ENCODE measurements around the gene EVA1A. TPM values are rescaled to one million over a fixed set of nuclear protein-coding genes. Genes with fewer than 3 reads are reported as not detected.

Gene EVA1A
- total RNA-seq, 2 donors from 2014 or later: 1.2 to 1.8 TPM

DNA sequence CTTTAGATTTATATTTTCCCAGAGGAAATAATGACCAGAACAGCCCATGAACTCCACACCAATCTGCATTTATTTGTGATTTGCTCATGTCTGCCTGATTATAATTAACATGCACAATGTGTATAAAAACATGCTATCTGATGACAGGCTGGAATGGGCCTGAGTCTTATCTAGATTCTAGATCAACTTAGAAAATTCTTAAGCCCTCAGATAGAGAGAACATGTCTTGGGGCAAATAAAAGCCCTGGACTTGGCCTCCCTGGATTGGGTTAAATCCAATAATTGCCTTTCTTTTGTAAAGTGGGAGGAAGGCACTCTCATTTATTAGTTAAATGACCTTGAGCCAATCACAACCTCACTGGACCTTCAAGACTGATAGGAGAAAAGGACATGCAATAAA, 61.8 kb downstream of the EVA1A start:
- H3K4me3 ChIP-seq (ENCODE audit: low read length): no peak overlapping the region
- Mint-ChIP-seq H3K27ac (no peak overlapping the region), H3K9me3 (no peaks in the 10 kb centered on the region), H3K27me3 (ENCODE audit: insufficient read depth) (peaks cover 2% of the 10 kb centered on the region), H3K4me1 (peaks cover 25% of the 10 kb centered on the region), H3K36me3 (ENCODE audit: low read depth) (no peaks in the 10 kb centered on the region), H3K4me3 (no peak overlapping the region)
- H3K27me3 ChIP-seq (ENCODE audit: control insufficient read depth, insufficient read depth, low read length, poor library complexity, severe bottlenecking): peaks cover 9% of the 10 kb centered on the region
- no peaks in the 10 kb centered on the region for H3K36me3 ChIP-seq (ENCODE audit: control insufficient read depth, insufficient read depth, low read length)
- H3K9me3 ChIP-seq (ENCODE audit: control insufficient read depth, low read length): no peaks in the 10 kb centered on the region
- no peak overlapping the region for H3K27ac ChIP-seq (ENCODE audit: low read depth, low read length)
- no peak overlapping the region for H3K9ac ChIP-seq (ENCODE audit: extremely low read depth, low read length, poor library complexity, severe bottlenecking)
- TF ChIP-seq, protein P1, sequence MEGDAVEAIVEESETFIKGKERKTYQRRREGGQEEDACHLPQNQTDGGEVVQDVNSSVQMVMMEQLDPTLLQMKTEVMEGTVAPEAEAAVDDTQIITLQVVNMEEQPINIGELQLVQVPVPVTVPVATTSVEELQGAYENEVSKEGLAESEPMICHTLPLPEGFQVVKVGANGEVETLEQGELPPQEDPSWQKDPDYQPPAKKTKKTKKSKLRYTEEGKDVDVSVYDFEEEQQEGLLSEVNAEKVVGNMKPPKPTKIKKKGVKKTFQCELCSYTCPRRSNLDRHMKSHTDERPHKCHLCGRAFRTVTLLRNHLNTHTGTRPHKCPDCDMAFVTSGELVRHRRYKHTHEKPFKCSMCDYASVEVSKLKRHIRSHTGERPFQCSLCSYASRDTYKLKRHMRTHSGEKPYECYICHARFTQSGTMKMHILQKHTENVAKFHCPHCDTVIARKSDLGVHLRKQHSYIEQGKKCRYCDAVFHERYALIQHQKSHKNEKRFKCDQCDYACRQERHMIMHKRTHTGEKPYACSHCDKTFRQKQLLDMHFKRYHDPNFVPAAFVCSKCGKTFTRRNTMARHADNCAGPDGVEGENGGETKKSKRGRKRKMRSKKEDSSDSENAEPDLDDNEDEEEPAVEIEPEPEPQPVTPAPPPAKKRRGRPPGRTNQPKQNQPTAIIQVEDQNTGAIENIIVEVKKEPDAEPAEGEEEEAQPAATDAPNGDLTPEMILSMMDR (conservative IDR thresholded peaks at IDR 0.05): no peak
- H3K4me1 ChIP-seq (ENCODE audit: control insufficient read depth, insufficient read depth, low read length): no peaks in the 10 kb centered on the region
- no peak for DNase-seq

DNA sequence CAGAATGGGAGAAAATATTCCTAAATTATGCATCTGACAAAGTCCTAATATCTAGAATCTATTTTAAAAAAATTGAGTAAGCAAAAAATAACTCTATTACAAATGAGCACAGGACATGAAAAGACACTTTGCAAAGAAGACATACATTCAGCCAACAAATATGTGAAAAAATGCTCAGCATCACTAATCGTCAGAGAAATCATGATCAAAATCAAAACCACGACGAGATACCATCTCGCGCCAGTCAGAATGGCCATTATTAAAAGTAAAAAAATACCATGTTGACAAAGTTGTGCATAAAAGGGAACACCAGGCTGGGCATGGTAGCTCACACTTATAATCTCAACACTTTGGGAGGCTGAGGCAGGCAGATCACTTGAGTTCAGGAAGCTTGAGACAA, 63.5 kb downstream of the EVA1A start:
- no peak overlapping the region for H3K9ac ChIP-seq (ENCODE audit: extremely low read depth, low read length, poor library complexity, severe bottlenecking)
- H3K36me3 Mint-ChIP-seq (ENCODE audit: low read depth): no peaks in the 10 kb centered on the region
- TF ChIP-seq, protein P1 (conservative IDR thresholded peaks at IDR 0.05): no peak

DNA sequence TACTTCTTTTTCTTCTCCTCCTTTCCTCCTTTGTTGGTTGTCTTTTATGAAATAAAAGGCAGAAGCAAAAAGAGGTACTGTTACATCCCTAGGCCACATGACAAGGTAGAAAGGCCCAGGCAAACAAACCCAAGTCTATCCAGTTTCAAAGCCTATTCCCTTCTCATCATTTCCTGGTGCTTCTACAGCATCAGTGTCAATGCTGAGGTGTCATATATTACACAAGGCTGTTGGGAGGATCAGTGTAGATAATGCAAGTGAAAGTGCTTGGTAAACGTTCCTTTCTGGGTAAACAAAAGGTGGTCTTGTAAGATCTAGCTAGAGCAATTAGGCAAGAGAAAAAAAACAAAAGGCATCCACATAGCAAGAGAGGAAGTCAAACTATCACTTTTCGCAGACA, 64.9 kb downstream of the EVA1A start:
- TF ChIP-seq, protein P1 (conservative IDR thresholded peaks at IDR 0.05): no peak
- Mint-ChIP-seq H3K27ac (no peak overlapping the region), H3K4me1 (peaks cover 30% of the 10 kb centered on the region), H3K36me3 (ENCODE audit: low read depth) (no peaks in the 10 kb centered on the region), H3K27me3 (ENCODE audit: insufficient read depth) (peaks cover 6% of the 10 kb centered on the region), H3K4me3 (no peak overlapping the region), H3K9me3 (no peaks in the 10 kb centered on the region)
- no peak overlapping the region for H3K4me3 ChIP-seq (ENCODE audit: low read length)
- WGBS, 2 experiments (ENCODE audit: insufficient coverage in 1 of 2, insufficient read length in 1 of 2): 69 to 71% methylated on average over 2 of the region's 2 CpGs
- no peak for DNase-seq
- no peaks in the 10 kb centered on the region for H3K36me3 ChIP-seq (ENCODE audit: control insufficient read depth, insufficient read depth, low read length)
- H3K4me1 ChIP-seq (ENCODE audit: control insufficient read depth, insufficient read depth, low read length): no peaks in the 10 kb centered on the region
- no peak overlapping the region for H3K9ac ChIP-seq (ENCODE audit: extremely low read depth, low read length, poor library complexity, severe bottlenecking)
- H3K27ac ChIP-seq (ENCODE audit: low read depth, low read length): no peak overlapping the region
- H3K9me3 ChIP-seq (ENCODE audit: control insufficient read depth, low read length): no peaks in the 10 kb centered on the region
- peaks cover 9% of the 10 kb centered on the region for H3K27me3 ChIP-seq (ENCODE audit: control insufficient read depth, insufficient read depth, low read length, poor library complexity, severe bottlenecking)

More for the DNA sequence above, 63.5 kb downstream of the EVA1A start:
- no peaks in the 10 kb centered on the region for H3K4me1 ChIP-seq (ENCODE audit: control insufficient read depth, insufficient read depth, low read length)
- Mint-ChIP-seq H3K27ac (no peak overlapping the region), H3K4me1 (peaks cover 30% of the 10 kb centered on the region), H3K4me3 (no peak overlapping the region), H3K9me3 (no peaks in the 10 kb centered on the region), H3K27me3 (ENCODE audit: insufficient read depth) (peaks cover 6% of the 10 kb centered on the region)
- H3K4me3 ChIP-seq (ENCODE audit: low read length): no peak overlapping the region
- no peaks in the 10 kb centered on the region for H3K9me3 ChIP-seq (ENCODE audit: control insufficient read depth, low read length)
- no peaks in the 10 kb centered on the region for H3K36me3 ChIP-seq (ENCODE audit: control insufficient read depth, insufficient read depth, low read length)
- DNase-seq: no peak
- 70 to 76% methylated on average over 5 of the region's 5 CpGs for WGBS, 2 experiments (ENCODE audit: insufficient coverage in 1 of 2, insufficient read length in 1 of 2)
- no peak overlapping the region for H3K27ac ChIP-seq (ENCODE audit: low read depth, low read length)
- peaks cover 9% of the 10 kb centered on the region for H3K27me3 ChIP-seq (ENCODE audit: control insufficient read depth, insufficient read depth, low read length, poor library complexity, severe bottlenecking)
